ENCODE data around the gene TSPAN2.

TSPAN2 gene

DNA sequence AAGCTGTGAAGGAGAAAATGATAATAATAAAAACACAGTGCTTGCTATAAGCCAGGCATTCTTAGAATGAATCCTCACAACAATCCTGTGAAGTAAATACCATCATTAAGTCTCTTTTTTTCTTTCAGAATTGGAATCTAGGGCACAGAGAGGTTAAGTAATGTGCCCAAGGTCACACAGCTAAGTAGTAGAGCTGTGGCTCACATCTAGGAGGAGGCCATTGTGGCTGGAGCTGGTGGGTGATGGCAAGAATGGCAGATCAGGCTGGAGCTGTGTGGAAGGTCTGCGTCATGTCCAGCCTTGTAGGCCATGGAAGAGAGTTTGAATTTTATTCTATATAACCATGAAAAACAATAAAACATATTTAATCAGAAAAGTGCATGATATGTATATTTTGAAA is 38.2 kb upstream of the TSPAN2 start:
- in situ Hi-C loops (cut with MboI; ENCODE audit: low sequenced_read_pairs, unreplicated experiment) = loop anchor here (25.0 kb wide), 1 partner anchor 460 kb away; no protein-coding TSS in a partner anchor
- DNase-seq (ENCODE audit: low spot score) = no peak
- TF ChIP-seq, protein P1, sequence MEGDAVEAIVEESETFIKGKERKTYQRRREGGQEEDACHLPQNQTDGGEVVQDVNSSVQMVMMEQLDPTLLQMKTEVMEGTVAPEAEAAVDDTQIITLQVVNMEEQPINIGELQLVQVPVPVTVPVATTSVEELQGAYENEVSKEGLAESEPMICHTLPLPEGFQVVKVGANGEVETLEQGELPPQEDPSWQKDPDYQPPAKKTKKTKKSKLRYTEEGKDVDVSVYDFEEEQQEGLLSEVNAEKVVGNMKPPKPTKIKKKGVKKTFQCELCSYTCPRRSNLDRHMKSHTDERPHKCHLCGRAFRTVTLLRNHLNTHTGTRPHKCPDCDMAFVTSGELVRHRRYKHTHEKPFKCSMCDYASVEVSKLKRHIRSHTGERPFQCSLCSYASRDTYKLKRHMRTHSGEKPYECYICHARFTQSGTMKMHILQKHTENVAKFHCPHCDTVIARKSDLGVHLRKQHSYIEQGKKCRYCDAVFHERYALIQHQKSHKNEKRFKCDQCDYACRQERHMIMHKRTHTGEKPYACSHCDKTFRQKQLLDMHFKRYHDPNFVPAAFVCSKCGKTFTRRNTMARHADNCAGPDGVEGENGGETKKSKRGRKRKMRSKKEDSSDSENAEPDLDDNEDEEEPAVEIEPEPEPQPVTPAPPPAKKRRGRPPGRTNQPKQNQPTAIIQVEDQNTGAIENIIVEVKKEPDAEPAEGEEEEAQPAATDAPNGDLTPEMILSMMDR (IDR thresholded peaks at IDR 0.05; ENCODE audit: borderline replicate concordance, control extremely low read depth, extremely low read depth, insufficient read depth, missing control alignments) = no peak

DNA sequence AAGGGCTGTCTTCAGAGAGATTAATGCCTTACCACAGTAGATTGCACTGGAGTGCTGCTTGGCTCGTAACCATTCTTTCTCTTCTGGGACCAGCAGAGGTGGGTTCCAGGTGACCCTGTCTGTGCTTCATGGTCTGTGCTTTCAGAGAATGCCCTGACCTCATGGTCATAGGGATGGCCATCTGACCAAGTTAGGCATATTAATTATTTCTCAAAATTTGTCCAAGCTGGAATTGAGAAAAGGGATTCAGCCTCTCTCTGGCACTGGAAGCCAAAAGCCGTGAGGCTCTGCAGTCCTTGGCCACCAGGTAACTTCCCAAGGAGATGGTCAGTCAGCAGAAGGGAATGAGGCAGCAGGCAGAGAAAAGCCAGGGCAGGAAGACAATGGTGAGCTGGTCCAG is 37.2 kb upstream of the TSPAN2 start:
- in situ Hi-C loops (cut with MboI; ENCODE audit: low sequenced_read_pairs, unreplicated experiment) = loop anchor here (25.0 kb wide), 1 partner anchor 461 kb away; no protein-coding TSS in a partner anchor
- TF ChIP-seq, protein P1 (IDR thresholded peaks at IDR 0.05; ENCODE audit: borderline replicate concordance, control extremely low read depth, extremely low read depth, insufficient read depth, missing control alignments) = no peak
- no peak for DNase-seq (ENCODE audit: low spot score)

DNA sequence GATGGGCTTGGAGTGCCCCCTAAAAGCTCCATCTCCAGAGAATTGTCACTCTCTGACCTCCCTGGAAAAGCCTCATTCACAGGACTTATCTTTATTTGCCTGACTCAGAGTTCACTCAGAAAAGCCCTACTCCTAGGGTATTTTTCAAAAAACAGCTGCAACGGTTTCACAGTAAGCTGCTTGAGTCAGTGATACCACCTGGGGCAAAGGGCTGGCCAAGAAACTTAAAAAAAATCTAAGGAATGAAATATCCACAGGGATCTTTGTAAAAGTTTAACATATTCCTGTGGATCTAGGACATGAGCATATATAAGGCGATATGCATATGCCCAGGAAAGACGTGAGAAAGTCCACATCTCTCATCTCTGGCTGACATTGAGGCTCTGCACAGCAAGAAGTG is 33.8 kb upstream of the TSPAN2 start:
- DNase-seq (ENCODE audit: low spot score) = no peak
- in situ Hi-C loops (cut with MboI; ENCODE audit: low sequenced_read_pairs, unreplicated experiment) = no loop called here
- TF ChIP-seq, protein P1 (IDR thresholded peaks at IDR 0.05; ENCODE audit: borderline replicate concordance, control extremely low read depth, extremely low read depth, insufficient read depth, missing control alignments) = no peak

DNA sequence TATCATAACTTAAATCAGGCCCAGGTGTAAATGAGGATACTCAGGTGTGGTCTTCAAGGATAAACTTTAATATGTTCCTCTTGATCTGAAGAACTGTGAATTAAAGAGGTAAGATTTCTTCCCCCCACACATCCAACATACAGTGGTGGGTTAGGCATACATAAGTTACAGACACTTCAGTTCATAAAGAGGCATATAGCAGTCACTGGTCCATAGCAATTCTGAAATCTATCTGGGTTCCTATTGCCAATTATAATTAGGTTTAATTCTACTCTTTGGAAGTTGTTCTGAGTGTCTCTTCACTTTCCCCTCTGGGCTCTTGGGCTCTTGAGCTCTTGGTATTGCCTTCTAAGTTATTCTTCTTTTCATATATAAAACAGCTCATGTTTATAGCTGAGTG is 32.5 kb upstream of the TSPAN2 start:
- DNase-seq (ENCODE audit: low spot score) = no peak
- TF ChIP-seq, protein P1 (IDR thresholded peaks at IDR 0.05; ENCODE audit: borderline replicate concordance, control extremely low read depth, extremely low read depth, insufficient read depth, missing control alignments) = no peak
- in situ Hi-C loops (cut with MboI; ENCODE audit: low sequenced_read_pairs, unreplicated experiment) = no loop called here

DNA sequence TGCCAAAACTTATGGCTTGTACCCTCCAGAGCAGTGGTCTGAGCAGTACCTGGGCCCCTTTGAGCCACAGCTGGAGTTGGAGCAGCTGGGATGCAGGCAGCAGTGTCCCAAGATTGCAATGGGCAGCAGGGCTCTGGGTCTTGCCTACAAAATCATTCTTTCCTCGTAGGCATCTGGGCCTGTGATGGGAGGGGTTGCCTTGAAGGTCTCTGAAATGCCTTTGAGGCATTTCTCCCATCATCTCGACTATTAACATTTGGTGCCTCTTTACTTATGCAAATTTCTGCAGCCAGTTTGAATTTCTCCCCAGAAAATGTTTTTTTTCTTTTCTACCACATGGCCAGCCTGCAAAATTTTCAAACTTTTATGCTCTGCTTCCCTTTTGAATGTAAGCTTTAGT is 31.0 kb upstream of the TSPAN2 start:
- in situ Hi-C loops (cut with MboI; ENCODE audit: low sequenced_read_pairs, unreplicated experiment) = no loop called here

DNA sequence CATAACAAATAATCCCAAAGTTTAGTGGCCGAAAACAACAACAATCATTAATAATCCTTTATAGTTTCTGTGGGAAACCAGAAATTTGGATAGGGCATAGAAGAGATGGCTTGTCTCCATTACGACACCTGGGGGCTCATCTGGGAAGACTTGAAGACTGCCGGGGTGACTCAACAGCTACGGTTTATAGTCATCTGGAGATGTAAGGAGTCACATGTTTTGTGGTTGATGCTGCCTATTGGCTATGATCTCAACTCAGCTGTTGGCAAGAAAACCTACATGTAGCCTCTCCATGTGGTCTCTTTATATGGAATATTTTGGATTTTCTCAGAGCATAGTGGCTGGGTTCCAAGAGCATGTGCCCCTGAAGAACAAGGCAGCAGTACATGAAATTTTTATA is 29.3 kb upstream of the TSPAN2 start:
- no peak for DNase-seq (ENCODE audit: low spot score)
- in situ Hi-C loops (cut with MboI; ENCODE audit: low sequenced_read_pairs, unreplicated experiment) = no loop called here
- TF ChIP-seq, protein P1 (IDR thresholded peaks at IDR 0.05; ENCODE audit: borderline replicate concordance, control extremely low read depth, extremely low read depth, insufficient read depth, missing control alignments) = no peak

More for the DNA sequence above, 31.0 kb upstream of the TSPAN2 start:
- TF ChIP-seq, protein P1 (IDR thresholded peaks at IDR 0.05; ENCODE audit: borderline replicate concordance, control extremely low read depth, extremely low read depth, insufficient read depth, missing control alignments) = no peak
- DNase-seq (ENCODE audit: low spot score) = no peak

DNA sequence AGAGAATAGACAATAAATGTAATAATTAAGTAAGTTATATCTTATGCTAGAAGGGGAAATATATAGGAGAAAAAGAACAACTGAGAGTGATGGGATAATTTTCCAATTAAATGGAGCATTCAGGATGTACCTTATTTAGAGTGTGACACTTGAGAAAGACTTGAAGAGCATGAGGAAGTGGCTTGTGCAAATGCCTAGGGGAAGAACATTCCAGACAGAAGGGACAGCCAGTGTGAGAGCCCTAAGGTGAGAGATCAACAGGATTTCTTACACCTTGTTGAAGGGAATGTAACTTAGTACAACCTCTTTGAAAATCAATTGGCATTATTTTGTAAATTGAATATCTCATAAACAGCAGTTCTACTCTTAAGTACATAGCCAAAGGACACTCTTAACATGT is 28.8 kb upstream of the TSPAN2 start:
- TF ChIP-seq, protein P1 (IDR thresholded peaks at IDR 0.05; ENCODE audit: borderline replicate concordance, control extremely low read depth, extremely low read depth, insufficient read depth, missing control alignments) = no peak
- in situ Hi-C loops (cut with MboI; ENCODE audit: low sequenced_read_pairs, unreplicated experiment) = no loop called here
- no peak for DNase-seq (ENCODE audit: low spot score)

Measured in GM13976 (cell line).